HUES6 (cell line): Measurements from ENCODE around the gene CENPVL1.
A peak's percentile ranks its signal among the peaks of the same experiment; 100 is the strongest.

Source experiments
- H3K27ac ChIP-seq: 2 replicates; pipeline ENCODE4 v1.7.0; 2013; ENCODE audit warnings: low read depth, mild to moderate bottlenecking, low read length, inconsistent platforms
- H3K27me3 ChIP-seq: 2 replicates; pipeline ENCODE4 v1.6.1; 2013; ENCODE audit warnings: low read length; ENCODE audit not compliant: control insufficient read depth, insufficient read depth
- H3K36me3 ChIP-seq: 2 replicates; pipeline ENCODE4 v1.6.1; 2013; ENCODE audit warnings: low read length; ENCODE audit not compliant: control insufficient read depth, insufficient read depth
- H3K4me1 ChIP-seq: 2 replicates; pipeline ENCODE4 v1.6.1; 2013; ENCODE audit warnings: low read length; ENCODE audit not compliant: control insufficient read depth, insufficient read depth
- H3K4me3 ChIP-seq: 2 replicates; pipeline ENCODE4 v1.5.1; 2013; ENCODE audit warnings: low read depth, low read length
- H3K9ac ChIP-seq: one replicate; pipeline ENCODE4 v1.6.1; 2013; ENCODE audit warnings: mild to moderate bottlenecking, low read length
- H3K9me3 ChIP-seq: 2 replicates; pipeline ENCODE4 v1.6.1; 2013; ENCODE audit warnings: low read depth, low read length; ENCODE audit not compliant: control insufficient read depth, insufficient read depth

CENPVL1 gene

DNA sequence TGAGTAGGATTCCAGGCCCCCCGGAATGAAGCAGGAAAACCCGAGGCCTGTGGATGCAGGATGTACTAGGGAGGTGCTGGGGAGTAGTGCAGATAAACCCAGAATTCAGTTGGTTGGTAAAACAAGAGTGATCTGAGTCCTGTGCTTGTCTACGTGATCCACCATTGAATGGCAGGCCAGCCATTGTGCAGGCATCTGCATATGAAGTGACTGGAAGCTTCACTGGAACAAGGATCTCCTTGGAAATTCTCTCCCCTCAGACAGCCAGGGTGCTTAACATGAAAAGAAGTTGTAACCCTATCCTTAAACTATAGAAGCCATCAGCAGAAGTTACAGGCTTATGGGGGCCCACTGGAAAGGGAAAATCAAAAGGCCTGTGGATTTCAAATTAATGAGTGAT is 32.3 kb downstream of the CENPVL1 start:
- Histone ChIP-seq H3K27ac (peak overlapping the region; percentile 73), H3K36me3 (peaks cover 3% of the 10 kb centered on the region; the same call in 1 of the 2 replicates), H3K9ac (peak overlapping the region; percentile 93), H3K4me1 (peaks cover 10% of the 10 kb centered on the region), H3K9me3 (no peaks in the 10 kb centered on the region; the same call in 1 of the 2 replicates), H3K4me3 (peak overlapping the region; percentile 72), H3K27me3 (no peaks in the 10 kb centered on the region)

DNA sequence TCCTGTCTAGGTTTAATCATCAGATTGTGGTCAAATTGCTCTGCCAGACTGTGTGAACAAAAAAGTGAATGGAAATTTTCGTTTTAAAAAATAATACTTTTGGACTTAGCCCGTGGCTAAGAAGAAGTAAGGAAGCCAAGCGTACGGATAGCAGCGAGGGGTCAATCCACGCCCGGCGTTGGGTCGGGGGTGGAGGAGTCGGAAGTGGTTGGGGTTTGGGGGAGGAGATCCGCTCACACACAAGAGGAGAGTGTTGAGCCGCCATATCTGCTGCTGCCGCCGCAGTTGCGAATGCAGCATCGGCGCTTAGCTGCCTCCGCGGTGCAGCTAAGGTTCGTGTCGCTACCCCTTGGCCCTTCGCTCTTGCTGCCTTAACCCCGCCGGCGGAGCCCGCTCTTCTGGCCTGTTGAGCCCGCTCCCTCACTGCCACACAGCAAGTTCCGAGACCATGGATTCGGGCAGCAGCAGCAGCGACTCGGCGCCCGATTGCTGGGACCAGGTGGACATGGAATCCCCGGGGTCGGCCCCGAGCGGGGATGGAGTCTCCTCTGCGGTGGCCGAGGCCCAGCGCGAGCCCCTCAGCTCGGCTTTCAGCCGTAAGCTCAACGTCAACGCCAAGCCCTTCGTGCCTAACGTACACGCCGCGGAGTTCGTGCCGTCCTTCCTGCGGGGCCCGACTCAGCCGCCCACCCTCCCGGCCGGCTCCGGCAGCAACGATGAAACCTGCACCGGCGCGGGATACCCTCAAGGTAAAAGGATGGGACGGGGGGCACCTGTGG is 33.1 kb downstream of the CENPVL1 start, which contains the start of gene GSPT2:
GSPT2 (plus strand) TSS at position 264 of the 779 bp plus-strand sequence; CDS start at position 449, 185 bp downstream.
- Histone ChIP-seq H3K4me3 (peak within 1 kb of the TSS; percentile 72), H3K9me3 (no peaks in the 10 kb centered on the region; the same call in 1 of the 2 replicates), H3K4me1 (peaks cover 10% of the 10 kb centered on the region), H3K9ac (peak within 1 kb of the TSS; percentile 93), H3K27ac (peak within 1 kb of the TSS; percentile 73), H3K27me3 (no peaks in the 10 kb centered on the region), H3K36me3 (peaks cover 3% of the 10 kb centered on the region; the same call in 1 of the 2 replicates)

DNA sequence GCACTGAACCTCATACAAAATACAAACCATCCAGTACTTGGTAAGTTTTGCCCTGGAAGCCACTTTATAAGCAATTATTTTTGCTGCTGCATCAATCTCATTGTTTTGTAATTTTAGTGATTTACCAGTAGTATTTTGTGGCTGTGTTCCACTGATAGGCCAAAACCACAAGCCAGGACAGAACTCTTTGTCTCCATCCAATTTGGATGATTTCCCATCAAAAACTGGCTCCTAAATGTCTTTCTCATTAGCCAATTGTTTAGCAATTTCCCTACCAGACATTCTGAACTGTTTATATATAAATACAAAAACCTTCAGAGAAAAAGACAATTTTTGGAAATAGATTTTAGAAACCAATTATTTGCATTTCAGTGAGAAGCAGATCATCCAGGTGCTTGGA is 37.4 kb downstream of the CENPVL1 start:
- peaks cover 4% of the 10 kb centered on the region for H3K4me1 ChIP-seq
- H3K9me3 ChIP-seq, result no peaks in the 10 kb centered on the region; the same call in 1 of the 2 replicates
- peaks cover 3% of the 10 kb centered on the region; the same call in 1 of the 2 replicates for H3K36me3 ChIP-seq
- no peak overlapping the region for H3K9ac ChIP-seq
- H3K27me3 ChIP-seq, result no peaks in the 10 kb centered on the region
- H3K4me3 ChIP-seq, result no peak overlapping the region
- no peak overlapping the region for H3K27ac ChIP-seq

DNA sequence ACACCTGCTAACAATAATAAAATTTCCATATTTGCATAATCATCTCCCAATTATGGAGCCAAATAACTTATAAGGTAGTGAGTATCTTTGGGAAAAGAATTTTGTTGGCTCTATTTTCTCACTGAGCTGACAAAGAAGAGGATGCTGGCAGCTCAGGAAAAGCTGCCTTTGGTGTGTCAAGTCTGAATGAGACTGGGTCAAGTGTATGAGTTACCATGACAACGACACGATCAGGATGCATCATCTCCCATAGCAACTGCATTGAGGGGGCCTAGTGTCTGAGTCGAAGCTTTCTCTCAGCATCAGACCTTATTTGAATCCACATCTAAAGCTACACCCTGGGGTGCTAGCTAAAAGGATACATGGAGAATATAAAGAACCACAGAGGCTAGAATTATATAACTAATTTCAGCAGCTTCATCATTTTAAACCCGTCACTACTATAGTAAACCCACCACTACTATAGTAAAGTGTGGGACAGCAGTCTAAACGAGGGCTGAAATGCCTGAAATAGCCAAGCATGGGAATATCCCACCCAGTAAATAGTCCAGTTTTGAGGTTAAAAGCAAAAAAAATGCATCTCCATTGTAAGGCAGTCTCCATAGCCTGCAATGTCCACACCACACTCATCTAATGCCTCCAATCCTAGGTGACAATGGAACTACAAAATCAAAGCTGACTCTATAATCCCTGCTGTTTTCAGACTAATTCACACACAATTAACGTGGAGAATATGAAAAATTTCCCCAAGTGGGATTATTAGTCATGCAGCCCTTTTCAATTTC is 48.9 kb downstream of the CENPVL1 start:
- no peak overlapping the region for H3K27ac ChIP-seq
- no peaks in the 10 kb centered on the region for H3K27me3 ChIP-seq
- H3K9ac ChIP-seq, result no peak overlapping the region
- no peaks in the 10 kb centered on the region for H3K9me3 ChIP-seq
- H3K4me3 ChIP-seq, result no peak overlapping the region
- H3K36me3 ChIP-seq, result no peaks in the 10 kb centered on the region
- no peaks in the 10 kb centered on the region for H3K4me1 ChIP-seq

DNA sequence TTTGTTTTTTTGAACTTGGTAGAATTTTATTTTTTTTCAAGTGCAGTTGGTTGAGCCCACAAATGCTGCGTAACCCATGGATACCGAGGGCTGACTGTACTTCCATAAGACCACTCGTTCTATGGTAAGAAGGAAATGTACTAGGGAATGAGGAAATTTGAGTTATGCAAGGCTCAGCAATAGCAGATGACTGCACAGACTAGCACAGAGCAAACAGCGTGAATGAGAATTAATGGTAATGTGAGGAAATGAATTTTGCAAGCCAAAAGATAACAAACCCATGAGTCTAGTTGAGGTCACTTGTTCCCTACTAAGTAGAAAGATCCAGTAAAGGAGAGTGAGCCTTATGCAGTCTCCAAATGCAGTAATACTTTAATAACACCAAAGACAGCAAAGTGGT is 50.3 kb downstream of the CENPVL1 start:
- Histone ChIP-seq H3K9ac (no peak overlapping the region), H3K36me3 (no peaks in the 10 kb centered on the region), H3K9me3 (peaks cover 3% of the 10 kb centered on the region; the same call in 1 of the 2 replicates), H3K27ac (no peak overlapping the region), H3K4me1 (no peaks in the 10 kb centered on the region), H3K4me3 (no peak overlapping the region), H3K27me3 (no peaks in the 10 kb centered on the region)
